Bronchial epithelial cell (primary cell): ENCODE results near the gene FAT1. TPM values are rescaled to one million over a fixed set of nuclear protein-coding genes. Genes with fewer than 3 reads are reported as not detected.

Experiments
- DNase-seq: peaks from one replicate; pipeline ENCODE4 v3.0.0-alpha.2; 2010; ENCODE audit warnings: low read depth
- FAIRE-seq: peaks from 2 replicates; lab custom pipeline; 2011; peaks lifted over from hg19 to GRCh38; lab: Jason Lieb, UNC
- H3K27me3 ChIP-seq: 2 replicates; pipeline ENCODE4 v1.5.1; 2011; ENCODE audit warnings: low read length; ENCODE audit not compliant: control insufficient read depth, insufficient read depth
- H3K36me3 ChIP-seq: 2 replicates; pipeline ENCODE4 v1.5.1; 2011; ENCODE audit warnings: low read length; ENCODE audit not compliant: control insufficient read depth, insufficient read depth
- H3K4me3 ChIP-seq: 2 replicates; pipeline ENCODE4 v1.5.1; 2011; ENCODE audit warnings: mild to moderate bottlenecking, low read depth, low read length, control low read depth
- total RNA-seq: library from RNA; depleted of rRNA; stranded (reverse); fragments of >200 nt; gene quantifications from 2 replicates; pipeline ENCODE4 v1.2.1, GENCODE V29; 2014
- TF ChIP-seq, protein P1 (sequence below): IDR thresholded peaks from 2 replicates; pipeline ENCODE4 v1.5.1; 2011; ENCODE audit warnings: mild to moderate bottlenecking, moderate library complexity, low read length, control low read depth, inconsistent platforms; ENCODE audit not compliant: insufficient read depth, severe bottlenecking

FAT1 gene
- total RNA-seq, 1 donor from 2014 or later: 237 TPM

DNA sequence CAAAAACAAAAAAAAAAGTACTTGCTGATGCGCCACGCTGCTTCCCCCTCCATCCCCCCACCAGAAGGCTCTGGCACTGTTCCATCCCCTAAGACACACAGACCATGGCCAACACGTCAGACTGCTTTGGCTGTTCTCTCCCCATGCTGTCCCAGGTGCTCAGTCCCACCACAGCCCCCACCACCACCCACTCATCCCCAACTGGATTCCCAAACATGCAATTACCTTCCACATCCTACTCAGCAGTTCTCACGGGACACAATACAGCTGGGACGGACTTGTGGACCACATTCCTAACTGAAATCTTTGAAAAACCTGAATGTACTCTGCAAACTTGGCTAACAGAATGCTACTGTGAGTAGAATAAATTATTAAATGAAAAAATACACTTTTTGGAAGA is 8.6 kb downstream of the FAT1 start:
- peaks cover 1% of the 10 kb centered on the region for H3K36me3 ChIP-seq
- no peaks in the 10 kb centered on the region for H3K27me3 ChIP-seq
- H3K4me3 ChIP-seq: no peak overlapping the region
- no peak for DNase-seq
- FAIRE-seq: no peak
- TF ChIP-seq, protein P1, sequence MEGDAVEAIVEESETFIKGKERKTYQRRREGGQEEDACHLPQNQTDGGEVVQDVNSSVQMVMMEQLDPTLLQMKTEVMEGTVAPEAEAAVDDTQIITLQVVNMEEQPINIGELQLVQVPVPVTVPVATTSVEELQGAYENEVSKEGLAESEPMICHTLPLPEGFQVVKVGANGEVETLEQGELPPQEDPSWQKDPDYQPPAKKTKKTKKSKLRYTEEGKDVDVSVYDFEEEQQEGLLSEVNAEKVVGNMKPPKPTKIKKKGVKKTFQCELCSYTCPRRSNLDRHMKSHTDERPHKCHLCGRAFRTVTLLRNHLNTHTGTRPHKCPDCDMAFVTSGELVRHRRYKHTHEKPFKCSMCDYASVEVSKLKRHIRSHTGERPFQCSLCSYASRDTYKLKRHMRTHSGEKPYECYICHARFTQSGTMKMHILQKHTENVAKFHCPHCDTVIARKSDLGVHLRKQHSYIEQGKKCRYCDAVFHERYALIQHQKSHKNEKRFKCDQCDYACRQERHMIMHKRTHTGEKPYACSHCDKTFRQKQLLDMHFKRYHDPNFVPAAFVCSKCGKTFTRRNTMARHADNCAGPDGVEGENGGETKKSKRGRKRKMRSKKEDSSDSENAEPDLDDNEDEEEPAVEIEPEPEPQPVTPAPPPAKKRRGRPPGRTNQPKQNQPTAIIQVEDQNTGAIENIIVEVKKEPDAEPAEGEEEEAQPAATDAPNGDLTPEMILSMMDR: no peak

- no peak for DNase-seq
- no peaks in the 10 kb centered on the region for H3K27me3 ChIP-seq
- peaks cover 4% of the 10 kb centered on the region for H3K36me3 ChIP-seq
- TF ChIP-seq, protein P1: no peak
- FAIRE-seq: no peak
- no peak overlapping the region for H3K4me3 ChIP-seq
These were observed 9.5 kb downstream of the FAT1 start for GRCh38 chr4:186714006-186714675.

- TF ChIP-seq, protein P1: no peak
- Histone ChIP-seq H3K36me3 (peaks cover 14% of the 10 kb centered on the region), H3K4me3 (no peak overlapping the region), H3K27me3 (no peaks in the 10 kb centered on the region)
- DNase-seq (peak; percentile 54), FAIRE-seq (no peak)
These were observed 11.0 kb downstream of the FAT1 start for GRCh38 chr4:186712690-186713089.

DNA sequence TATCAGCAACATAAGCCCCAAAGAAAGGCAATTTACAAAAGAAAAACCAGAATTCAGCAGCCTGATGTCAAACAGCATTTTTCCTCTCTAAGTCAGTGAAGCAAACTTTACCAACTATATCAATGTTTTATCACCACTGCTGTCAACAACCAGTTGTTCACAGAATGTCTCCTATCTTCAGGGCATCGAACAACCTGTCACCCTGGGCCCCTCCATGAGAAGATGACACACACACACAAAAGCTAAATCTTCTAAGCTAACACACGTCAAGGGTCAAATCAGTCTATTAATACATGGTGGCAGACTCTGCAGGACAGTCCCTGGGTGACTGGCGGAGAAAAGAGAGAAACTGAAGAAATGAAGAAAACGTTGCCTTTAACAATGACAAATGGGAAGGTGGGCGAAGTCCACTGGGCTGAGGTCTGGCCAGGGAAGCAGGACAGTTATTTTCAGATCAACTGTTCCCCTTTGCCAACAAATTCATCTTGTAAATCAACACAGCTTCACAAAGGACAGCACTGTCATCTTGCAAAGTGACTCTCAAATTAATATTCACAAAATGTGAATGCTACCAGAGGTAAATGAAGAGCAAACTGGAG is 13.0 kb downstream of the FAT1 start:
- H3K4me3 ChIP-seq: no peak overlapping the region
- H3K36me3 ChIP-seq: peaks cover 24% of the 10 kb centered on the region
- FAIRE-seq: no peak
- TF ChIP-seq, protein P1: no peak
- no peaks in the 10 kb centered on the region for H3K27me3 ChIP-seq
- no peak for DNase-seq

DNA sequence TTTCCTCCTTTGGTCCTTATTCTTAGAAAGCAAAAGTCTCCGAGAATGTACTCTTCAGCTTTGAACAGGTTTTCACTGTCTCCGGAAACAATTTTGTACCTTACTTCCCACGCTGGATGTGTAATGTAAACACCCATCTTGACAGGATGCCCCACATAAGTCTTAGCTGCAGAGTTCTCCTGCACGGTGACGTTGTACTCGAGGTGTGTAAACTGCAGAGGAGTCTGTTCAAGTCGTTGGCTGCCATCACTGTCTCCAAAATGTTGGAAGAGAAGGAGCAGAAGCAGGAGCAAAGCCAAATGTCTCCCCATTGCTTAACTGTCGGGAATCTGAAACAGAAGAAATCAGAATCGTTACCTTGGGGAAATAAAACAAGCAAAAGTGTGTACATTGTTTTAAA is 14.1 kb downstream of the FAT1 start:
- Histone ChIP-seq H3K4me3 (no peak overlapping the region), H3K27me3 (no peaks in the 10 kb centered on the region), H3K36me3 (peaks cover 27% of the 10 kb centered on the region)
- DNase-seq (no peak), FAIRE-seq (no peak)
- TF ChIP-seq, protein P1: no peak
